HG02884 (cell line): ENCODE data around the gene XXYLT1.
A peak's percentile ranks its signal among the peaks of the same experiment; 100 is the strongest.

Source experiments
- ATAC-seq: cut with Tn5 transposase; IDR thresholded peaks from one replicate; pipeline ENCODE4 v1.9.1; 2021; ENCODE audit warnings: mild to moderate bottlenecking, moderate library complexity; ENCODE audit not compliant: unreplicated experiment

XXYLT1 gene

DNA sequence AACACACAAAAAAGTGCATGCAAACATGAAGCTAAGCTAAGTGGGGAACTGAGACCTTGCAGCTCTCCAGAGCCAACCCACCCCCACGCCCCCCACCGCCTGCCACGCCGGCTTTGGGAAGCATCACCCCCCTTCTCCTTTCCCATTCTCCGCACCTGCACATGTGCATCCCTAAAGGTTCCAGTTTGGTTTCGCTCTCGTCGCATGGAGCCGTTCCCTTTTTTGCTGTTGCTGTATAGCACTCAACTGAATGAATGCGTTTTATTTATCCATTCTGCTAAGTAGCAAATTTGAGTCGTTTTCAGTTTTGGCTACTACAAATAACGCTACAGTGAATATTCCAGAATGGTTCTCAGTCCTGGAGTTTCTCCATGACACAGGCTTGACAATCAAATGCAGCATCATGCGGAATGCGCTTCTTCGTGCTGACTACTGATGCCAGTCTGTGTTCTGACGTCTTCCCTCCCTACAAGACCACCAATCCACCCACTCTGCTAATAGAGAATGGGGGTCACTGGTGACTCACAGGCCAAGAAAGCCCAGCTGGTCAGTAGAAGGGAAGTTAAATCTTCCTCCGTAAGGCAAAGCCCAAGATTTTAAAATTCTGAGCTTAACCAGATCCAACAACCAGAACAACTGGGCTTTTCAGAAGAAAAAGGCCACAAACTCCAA, 115.3 kb downstream of the XXYLT1 start:
- ATAC-seq = no peak

GRCh38 chr3:195154793-195155535, 116.0 kb downstream of the XXYLT1 start:
- ATAC-seq = no peak

- ATAC-seq = no peak
Measured at GRCh38 chr3:195154111-195154791, 116.7 kb downstream of the XXYLT1 start.

GRCh38 chr3:195153653-195154052, 117.3 kb downstream of the XXYLT1 start:
- no peak for ATAC-seq

- ATAC-seq = no peak
Measured at GRCh38 chr3:195153130-195153529, 117.8 kb downstream of the XXYLT1 start.

GRCh38 chr3:195151866-195152541, 119.0 kb downstream of the XXYLT1 start:
- no peak for ATAC-seq

- ATAC-seq = no peak
Measured at GRCh38 chr3:195151402-195151801, 119.6 kb downstream of the XXYLT1 start.

DNA sequence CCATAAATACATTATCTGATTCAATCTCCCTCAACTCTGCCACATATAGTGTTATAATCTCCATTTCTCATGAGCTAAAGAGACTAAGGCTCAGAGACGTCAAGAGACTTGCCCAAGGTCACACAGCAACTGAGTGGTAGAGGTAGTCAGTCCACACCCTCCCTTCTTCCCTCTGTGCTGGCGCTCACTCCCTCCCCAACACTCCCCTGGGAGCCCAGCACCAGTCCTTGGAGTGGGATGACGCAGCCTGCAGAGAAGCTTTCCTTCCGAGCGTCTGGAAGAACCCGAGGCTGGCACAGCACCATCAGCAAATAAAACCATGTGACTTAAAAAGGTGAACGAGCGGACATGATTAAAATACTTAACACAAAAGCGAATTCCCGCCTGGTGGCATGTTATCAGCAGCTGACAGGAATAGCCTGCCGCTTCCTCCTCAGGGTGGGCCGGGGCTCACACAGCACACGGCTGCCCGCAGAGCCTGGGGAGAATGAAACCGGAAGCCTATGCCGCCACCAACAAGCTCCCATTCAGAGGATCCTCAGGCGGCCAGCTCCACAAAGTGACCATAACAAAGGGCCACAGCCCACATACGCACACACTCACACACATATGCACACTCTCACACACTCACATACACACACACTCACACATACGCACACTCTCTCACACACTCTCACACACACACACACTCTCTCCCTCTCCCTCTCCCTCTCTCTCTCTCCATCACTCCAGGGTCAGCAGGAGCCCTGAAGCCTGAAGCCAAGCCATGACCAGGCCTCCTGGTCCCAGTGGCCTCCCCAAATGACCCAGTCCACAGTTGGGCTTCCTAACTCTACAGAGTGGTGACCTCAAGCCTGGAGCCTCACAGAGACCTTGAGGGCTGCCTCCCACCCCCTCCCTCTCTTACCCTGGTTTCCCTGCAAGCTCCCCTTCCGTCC, 120.5 kb downstream of the XXYLT1 start:
- ATAC-seq = no peak

DNA sequence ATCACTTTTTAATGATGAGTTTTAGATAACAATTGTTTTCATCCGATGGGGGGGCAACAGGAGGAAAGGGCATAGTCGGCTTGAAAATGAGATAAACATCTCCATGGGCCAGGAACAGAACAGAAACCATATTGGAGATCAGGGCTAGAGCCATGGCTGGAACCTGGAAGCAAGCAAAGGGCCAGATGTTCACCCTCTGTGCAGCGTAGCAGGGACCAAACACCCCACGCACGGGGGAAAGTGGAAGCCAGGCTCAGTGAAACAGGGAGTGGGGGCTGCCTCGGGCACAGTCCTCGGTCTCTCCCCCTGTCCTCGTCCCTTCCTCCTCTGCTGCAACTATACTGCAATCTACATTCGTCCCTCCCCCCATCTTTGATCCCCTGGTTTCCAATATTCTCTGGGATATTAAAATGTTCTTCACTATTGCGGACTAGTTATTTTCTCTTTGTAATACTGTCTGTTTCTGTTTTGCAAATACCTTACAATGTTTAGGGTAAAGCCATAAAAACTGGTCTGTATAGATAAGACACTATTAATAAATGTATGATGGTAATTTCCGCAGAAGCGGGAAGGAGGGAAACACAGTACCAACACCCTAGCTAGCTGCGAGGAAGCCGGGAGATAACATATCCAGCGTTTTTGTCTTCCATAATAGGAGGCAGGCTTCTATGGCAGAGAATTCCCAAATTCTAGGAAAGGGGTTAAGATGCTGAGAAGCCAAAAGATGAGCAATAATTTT, 121.5 kb downstream of the XXYLT1 start:
- ATAC-seq = no peak

DNA sequence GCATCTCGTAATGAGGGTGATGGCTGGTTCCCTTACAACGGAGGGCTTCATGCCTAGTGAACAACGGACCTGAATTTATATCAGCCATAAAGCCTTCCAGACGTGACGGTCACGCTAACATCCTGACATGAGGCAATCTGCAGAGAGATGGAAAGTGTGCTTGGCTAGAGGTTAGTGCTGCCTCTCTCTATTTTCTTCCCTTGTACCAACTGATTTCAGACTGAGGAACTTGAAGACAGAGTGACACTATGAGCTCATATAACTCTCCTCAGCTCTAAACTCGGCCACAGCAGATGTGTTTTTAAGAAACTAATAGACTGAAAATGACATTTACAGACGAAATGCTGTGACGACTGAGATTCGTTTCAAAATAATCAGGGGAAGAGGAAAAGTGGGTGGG, 122.4 kb downstream of the XXYLT1 start:
- no peak for ATAC-seq

GRCh38 chr3:195147649-195148080, 123.3 kb downstream of the XXYLT1 start:
- peak; percentile 73 for ATAC-seq

DNA sequence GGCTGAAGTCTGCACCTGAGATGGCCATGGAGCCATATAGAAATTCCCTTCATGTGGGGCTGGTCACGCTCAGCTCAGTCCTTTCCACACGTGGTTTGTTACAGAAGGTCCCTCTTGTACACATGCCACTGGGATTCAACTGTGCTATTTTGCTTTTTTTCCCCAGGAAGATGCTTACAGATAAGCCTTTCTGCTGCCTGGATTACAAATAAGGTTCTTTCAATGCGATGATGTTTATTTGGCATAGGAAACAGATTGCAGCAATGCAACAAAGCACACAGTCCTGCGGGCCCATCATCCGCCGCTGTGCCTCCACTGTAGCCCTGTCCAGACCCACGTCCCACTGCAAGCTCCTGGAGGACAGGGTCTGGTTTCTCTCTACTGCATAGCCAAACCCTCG, 124.8 kb downstream of the XXYLT1 start:
- ATAC-seq = no peak

DNA sequence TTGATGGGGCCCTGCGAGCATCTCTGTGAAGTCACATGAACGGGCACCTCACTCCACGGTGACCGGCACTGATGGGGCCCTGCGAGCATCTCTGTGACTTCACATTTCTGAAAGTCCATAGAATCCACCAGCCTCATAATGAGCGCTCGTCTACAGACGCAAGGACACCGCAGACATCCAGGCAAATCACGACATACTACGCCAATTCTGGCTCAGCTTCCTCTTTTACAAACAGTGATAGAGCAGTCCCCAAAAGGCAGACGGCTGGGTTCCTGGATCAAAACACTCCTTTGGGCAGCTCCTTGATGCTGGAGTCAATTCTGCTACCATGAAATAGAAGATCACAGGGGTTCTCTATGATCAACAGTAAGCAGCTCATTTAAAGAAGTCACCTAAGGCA, 125.4 kb downstream of the XXYLT1 start:
- no peak for ATAC-seq

- no peak for ATAC-seq
Measured at GRCh38 chr3:195143221-195143620, 127.7 kb downstream of the XXYLT1 start.

GRCh38 chr3:195142519-195142918, 128.4 kb downstream of the XXYLT1 start:
- ATAC-seq = no peak

DNA sequence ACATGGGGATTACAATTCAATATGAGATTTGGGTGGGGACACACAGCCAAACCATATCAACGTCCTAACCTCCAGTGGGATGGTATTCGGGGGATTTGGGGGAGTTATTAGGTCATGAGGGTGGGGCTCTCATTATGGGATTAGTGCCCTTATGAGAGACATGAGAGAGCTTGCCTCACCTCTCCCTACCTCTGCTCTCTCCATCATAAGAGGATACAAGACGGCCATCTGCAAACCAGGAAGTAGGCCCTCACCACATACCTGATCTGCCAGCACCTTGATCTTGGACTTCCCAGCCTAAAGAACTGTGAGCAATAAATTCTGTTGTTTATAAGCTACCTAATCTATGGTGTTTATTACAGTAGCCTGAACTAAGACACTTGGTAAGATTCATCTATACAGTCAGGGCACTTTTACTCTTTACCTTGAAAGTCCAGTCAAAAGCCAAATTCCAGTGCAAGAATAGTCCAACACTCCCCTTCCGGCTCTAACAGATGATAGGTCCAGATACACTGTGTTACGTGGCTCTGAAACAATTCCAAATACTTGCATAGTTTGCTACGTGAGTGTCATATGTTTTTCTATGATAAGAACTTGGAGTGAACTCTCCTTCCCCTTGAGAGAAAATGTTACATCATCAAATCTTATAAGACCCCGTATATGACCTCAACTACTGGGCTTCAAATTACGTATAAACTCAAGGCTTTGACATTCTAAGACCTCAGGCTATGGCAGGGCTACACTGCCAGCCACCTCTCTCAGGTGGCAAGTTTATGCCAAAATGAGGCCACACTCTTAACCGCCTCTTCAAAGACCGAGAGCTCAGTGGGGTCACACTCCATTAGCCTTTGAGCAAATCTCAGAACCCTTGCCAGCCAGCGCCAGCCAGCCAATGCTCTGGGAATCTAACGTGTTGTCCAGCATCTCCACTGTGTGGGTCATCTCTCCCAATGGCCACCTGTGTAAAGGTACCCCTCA, 129.9 kb downstream of the XXYLT1 start:
- ATAC-seq = no peak

DNA sequence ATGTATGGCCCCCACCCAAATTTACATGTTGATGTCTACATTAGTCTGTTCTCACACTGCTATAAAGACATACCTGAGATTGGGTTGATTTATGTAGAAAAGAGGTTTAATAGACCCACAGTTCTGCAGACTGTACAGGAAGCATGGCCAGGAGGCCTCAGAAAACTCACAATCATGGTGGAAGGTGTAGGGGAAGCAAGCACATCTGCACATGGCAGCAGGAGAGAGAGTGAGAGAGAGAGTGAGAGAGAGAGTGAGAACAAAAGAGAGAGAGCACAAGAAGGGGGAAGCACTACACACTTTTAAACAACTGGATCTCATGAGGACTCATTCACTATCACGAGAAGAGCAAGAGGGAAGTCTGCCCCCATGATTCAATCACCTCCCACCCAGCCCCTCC, 130.5 kb downstream of the XXYLT1 start:
- ATAC-seq = no peak

GRCh38 chr3:195139876-195140240, 131.1 kb downstream of the XXYLT1 start:
- ATAC-seq = no peak
